Neural cell (in vitro differentiated cells): Measurements from ENCODE around the gene RANBP1. TPM values are rescaled to one million over a fixed set of nuclear protein-coding genes. Genes with fewer than 3 reads are reported as not detected.

Source experiments
- H2AFZ ChIP-seq: fragments of 200-600, 300-800 bp; sonication (generic), shearing (Covaris generic); 2 replicates; pipeline ENCODE4 v1.6.0; 2014; ENCODE audit warnings: low read depth, mild to moderate bottlenecking, antibody characterized with exemption, low read length, moderate library complexity
- H3F3A ChIP-seq: fragments of 200-600 bp; shearing (Covaris generic); 2 replicates; pipeline ENCODE4 v1.6.1; 2016; ENCODE audit warnings: mild to moderate bottlenecking, moderate library complexity, mixed read lengths, antibody characterized with exemption, low read length; ENCODE audit not compliant: insufficient read depth, poor library complexity, severe bottlenecking
- H3K27ac ChIP-seq: fragments of 200-600, 300-800 bp; sonication (generic), shearing (Covaris generic); 2 replicates; pipeline ENCODE4 v1.5.1; 2014; ENCODE audit warnings: mild to moderate bottlenecking, low read length, moderate library complexity
- H3K27me3 ChIP-seq: fragments of 300-800, 200-600 bp; sonication (generic), shearing (Covaris generic); 2 replicates; pipeline ENCODE4 v1.6.0; 2014; ENCODE audit warnings: mild to moderate bottlenecking, low read depth, low read length, moderate library complexity; ENCODE audit not compliant: insufficient read depth
- H3K36me3 ChIP-seq: fragments of 300-800, 200-600 bp; sonication (generic), shearing (Covaris generic); 2 replicates; pipeline ENCODE4 v1.5.1; 2014; ENCODE audit warnings: mild to moderate bottlenecking, antibody characterized with exemption, low read length, moderate library complexity; ENCODE audit not compliant: insufficient read depth
- H3K4me2 ChIP-seq: fragments of 300-800, 200-600 bp; sonication (generic), shearing (Covaris generic); 2 replicates; pipeline ENCODE4 v1.6.0; 2014; ENCODE audit warnings: mild to moderate bottlenecking, low read length
- H3K4me3 ChIP-seq: fragments of 300-800, 200-600 bp; sonication (generic), shearing (Covaris generic); 2 replicates; pipeline ENCODE4 v1.5.1; 2014; ENCODE audit warnings: mild to moderate bottlenecking, low read length, moderate library complexity
- H3K79me2 ChIP-seq: fragments of 200-600 bp; shearing (Covaris generic); replicated peaks from 2 replicates; pipeline ENCODE4 v1.6.0; 2014; ENCODE audit warnings: mild to moderate bottlenecking, low read length, moderate library complexity; ENCODE audit not compliant: insufficient read depth
- H3K9ac ChIP-seq: fragments of 300-800, 200-600 bp; sonication (generic), shearing (Covaris generic); 2 replicates; pipeline ENCODE4 v1.6.1; 2016; ENCODE audit warnings: mild to moderate bottlenecking, low read length, mixed read lengths
- H3K9me2 ChIP-seq: fragments of 200-600 bp; shearing (Covaris generic); 2 replicates; pipeline ENCODE4 v1.6.1; 2016; ENCODE audit warnings: mild to moderate bottlenecking, low read length, mixed read lengths; ENCODE audit not compliant: insufficient read depth
- H3K9me3 ChIP-seq: fragments of 200-600, 300-800 bp; sonication (generic), shearing (Covaris generic); 2 replicates; pipeline ENCODE4 v1.6.1; 2016; ENCODE audit warnings: mild to moderate bottlenecking, mixed run types, low read length, moderate library complexity, mixed read lengths
- H4K20me1 ChIP-seq: fragments of 200-600 bp; shearing (Covaris generic); 2 replicates; pipeline ENCODE4 v1.6.1; 2016; ENCODE audit warnings: mild to moderate bottlenecking, mixed run types; ENCODE audit not compliant: insufficient read depth
- EP300 ChIP-seq: fragments of 450-650 bp; conservative IDR thresholded peaks from 2 replicates; pipeline ENCODE4 v1.6.1; 2014; ENCODE audit warnings: antibody characterized with exemption, mild to moderate bottlenecking, moderate library complexity; ENCODE audit not compliant: poor library complexity, severe bottlenecking
- EZH2 ChIP-seq: fragments of 200-600, 300-800 bp; shearing (Covaris generic), sonication (generic); IDR thresholded peaks from 2 replicates; pipeline ENCODE4 v1.6.1; 2014; ENCODE audit warnings: antibody characterized with exemption, low read length, borderline replicate concordance, mild to moderate bottlenecking; ENCODE audit not compliant: insufficient read depth, poor library complexity, severe bottlenecking
- MXI1 ChIP-seq: fragments of 450-650 bp; conservative IDR thresholded peaks from 2 replicates; pipeline ENCODE4 v1.6.1; 2014; ENCODE audit warnings: antibody characterized with exemption, mild to moderate bottlenecking; ENCODE audit not compliant: poor library complexity, severe bottlenecking
- POLR2AphosphoS5 ChIP-seq: IDR thresholded peaks from 2 replicates; pipeline ENCODE4 v1.6.1; 2012
- RAD21 ChIP-seq: fragments of 450-650 bp; conservative IDR thresholded peaks from 2 replicates; pipeline ENCODE4 v1.6.1; 2014; ENCODE audit warnings: antibody characterized with exemption, mild to moderate bottlenecking, moderate library complexity
- SMC3 ChIP-seq: fragments of 450-650 bp; conservative IDR thresholded peaks from 2 replicates; pipeline ENCODE4 v1.6.1; 2014; ENCODE audit warnings: antibody characterized with exemption, mild to moderate bottlenecking, moderate library complexity; ENCODE audit not compliant: poor library complexity
- TAF1 ChIP-seq: IDR thresholded peaks from 2 replicates; pipeline ENCODE4 v1.6.1; 2012; ENCODE audit warnings: low read depth
- polyA plus RNA-seq: library from polyadenylated mRNA; depleted of rRNA; stranded (reverse); fragments of >200 nt; gene quantifications from 2 replicates; pipeline ENCODE4 v1.2.3, GENCODE V29; 2014
- TF ChIP-seq, protein P1 (sequence below): IDR thresholded peaks from 2 replicates; pipeline ENCODE4 v1.6.1; 2012; ENCODE audit warnings: borderline replicate concordance
- TF ChIP-seq, protein P2 (sequence below): fragments of 450-650 bp; IDR thresholded peaks from 2 replicates; pipeline ENCODE4 v1.5.1; 2014; ENCODE audit warnings: antibody characterized with exemption, mild to moderate bottlenecking, moderate library complexity; ENCODE audit not compliant: poor library complexity, severe bottlenecking

The RANBP1 gene
- polyA plus RNA-seq, 1 donor from 2014 or later, result 360 TPM

DNA sequence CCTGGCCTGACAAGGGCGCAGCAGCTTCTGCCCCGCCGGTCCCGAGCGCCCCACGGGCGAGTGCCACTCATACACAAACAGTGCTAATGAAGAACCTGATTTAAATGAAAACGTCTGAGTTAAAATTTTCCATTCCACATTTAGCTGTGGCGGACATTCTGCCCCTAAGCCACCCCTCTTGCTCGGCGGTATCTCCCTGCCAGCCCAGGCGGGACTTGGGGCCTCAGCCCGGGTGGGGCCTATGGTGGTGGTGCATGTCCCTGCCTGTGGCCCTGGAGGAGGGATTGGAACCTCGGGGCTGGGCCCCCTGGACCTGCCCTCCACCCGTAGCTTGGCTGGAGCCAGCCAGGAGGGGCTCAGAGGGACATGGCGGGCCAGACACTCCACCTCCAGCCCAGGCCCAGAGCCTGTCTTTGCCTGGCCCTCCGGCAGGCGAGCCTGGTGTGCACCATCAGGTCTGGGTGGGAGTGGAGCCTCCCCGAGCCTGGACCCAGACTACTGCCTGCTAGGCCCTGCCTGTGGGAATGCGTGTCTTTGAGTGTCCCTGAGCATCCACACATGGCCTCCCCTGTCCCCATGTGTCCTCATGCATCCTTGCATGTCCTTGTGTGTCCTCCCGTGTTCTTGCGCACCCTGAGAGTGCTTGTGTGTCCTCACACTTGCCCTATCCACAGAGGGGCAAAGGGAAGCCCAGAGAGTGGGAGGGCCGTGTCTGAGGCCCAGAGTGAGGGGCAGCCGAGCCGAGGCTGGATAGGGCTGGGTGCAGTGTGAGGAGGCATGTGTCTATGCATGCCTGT, 20.1 kb downstream of the RANBP1 start:
- Histone ChIP-seq H3K4me2 (no peak overlapping the region), H3K79me2 (no peaks in the 10 kb centered on the region), H4K20me1 (no peaks in the 10 kb centered on the region), H3K4me3 (no peak overlapping the region), H3K9ac (no peak overlapping the region), H3K36me3 (no peaks in the 10 kb centered on the region), H3F3A (no peaks in the 10 kb centered on the region), H3K27me3 (no peaks in the 10 kb centered on the region), H3K9me2 (no peaks in the 10 kb centered on the region), H2AFZ (no peak overlapping the region), H3K9me3 (no peaks in the 10 kb centered on the region), H3K27ac (no peak overlapping the region)
- TF ChIP-seq RAD21 (no peak), SMC3 (no peak), EZH2 (no peak), MXI1 (no peak), EP300 (no peak), TAF1 (no peak)
- TF ChIP-seq, protein P1, sequence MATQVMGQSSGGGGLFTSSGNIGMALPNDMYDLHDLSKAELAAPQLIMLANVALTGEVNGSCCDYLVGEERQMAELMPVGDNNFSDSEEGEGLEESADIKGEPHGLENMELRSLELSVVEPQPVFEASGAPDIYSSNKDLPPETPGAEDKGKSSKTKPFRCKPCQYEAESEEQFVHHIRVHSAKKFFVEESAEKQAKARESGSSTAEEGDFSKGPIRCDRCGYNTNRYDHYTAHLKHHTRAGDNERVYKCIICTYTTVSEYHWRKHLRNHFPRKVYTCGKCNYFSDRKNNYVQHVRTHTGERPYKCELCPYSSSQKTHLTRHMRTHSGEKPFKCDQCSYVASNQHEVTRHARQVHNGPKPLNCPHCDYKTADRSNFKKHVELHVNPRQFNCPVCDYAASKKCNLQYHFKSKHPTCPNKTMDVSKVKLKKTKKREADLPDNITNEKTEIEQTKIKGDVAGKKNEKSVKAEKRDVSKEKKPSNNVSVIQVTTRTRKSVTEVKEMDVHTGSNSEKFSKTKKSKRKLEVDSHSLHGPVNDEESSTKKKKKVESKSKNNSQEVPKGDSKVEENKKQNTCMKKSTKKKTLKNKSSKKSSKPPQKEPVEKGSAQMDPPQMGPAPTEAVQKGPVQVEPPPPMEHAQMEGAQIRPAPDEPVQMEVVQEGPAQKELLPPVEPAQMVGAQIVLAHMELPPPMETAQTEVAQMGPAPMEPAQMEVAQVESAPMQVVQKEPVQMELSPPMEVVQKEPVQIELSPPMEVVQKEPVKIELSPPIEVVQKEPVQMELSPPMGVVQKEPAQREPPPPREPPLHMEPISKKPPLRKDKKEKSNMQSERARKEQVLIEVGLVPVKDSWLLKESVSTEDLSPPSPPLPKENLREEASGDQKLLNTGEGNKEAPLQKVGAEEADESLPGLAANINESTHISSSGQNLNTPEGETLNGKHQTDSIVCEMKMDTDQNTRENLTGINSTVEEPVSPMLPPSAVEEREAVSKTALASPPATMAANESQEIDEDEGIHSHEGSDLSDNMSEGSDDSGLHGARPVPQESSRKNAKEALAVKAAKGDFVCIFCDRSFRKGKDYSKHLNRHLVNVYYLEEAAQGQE, result no peak

DNA sequence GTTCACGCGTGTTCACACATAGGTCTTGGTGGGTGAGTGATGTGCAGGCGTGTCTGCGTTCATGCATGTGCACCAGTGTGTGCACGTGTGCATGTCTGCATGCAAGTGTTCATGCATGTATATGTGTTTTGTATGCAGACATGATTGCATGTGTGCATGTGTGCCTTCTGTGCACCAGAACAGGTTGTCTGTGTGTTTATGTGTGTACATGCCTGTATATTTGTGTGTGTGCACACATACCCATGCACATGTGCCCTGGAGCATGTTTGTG, 20.6 kb downstream of the RANBP1 start:
- H3K27me3 ChIP-seq, result no peaks in the 10 kb centered on the region
- no peaks in the 10 kb centered on the region for H3K9me2 ChIP-seq
- no peaks in the 10 kb centered on the region for H3K79me2 ChIP-seq
- no peak overlapping the region for H3K4me2 ChIP-seq
- no peak overlapping the region for H3K4me3 ChIP-seq
- no peak overlapping the region for H2AFZ ChIP-seq
- no peaks in the 10 kb centered on the region for H4K20me1 ChIP-seq
- TF ChIP-seq EZH2 (no peak), SMC3 (no peak), MXI1 (no peak), POLR2AphosphoS5 (no peak), RAD21 (no peak), TAF1 (no peak), EP300 (no peak)
- TF ChIP-seq, protein P2, sequence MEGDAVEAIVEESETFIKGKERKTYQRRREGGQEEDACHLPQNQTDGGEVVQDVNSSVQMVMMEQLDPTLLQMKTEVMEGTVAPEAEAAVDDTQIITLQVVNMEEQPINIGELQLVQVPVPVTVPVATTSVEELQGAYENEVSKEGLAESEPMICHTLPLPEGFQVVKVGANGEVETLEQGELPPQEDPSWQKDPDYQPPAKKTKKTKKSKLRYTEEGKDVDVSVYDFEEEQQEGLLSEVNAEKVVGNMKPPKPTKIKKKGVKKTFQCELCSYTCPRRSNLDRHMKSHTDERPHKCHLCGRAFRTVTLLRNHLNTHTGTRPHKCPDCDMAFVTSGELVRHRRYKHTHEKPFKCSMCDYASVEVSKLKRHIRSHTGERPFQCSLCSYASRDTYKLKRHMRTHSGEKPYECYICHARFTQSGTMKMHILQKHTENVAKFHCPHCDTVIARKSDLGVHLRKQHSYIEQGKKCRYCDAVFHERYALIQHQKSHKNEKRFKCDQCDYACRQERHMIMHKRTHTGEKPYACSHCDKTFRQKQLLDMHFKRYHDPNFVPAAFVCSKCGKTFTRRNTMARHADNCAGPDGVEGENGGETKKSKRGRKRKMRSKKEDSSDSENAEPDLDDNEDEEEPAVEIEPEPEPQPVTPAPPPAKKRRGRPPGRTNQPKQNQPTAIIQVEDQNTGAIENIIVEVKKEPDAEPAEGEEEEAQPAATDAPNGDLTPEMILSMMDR, result no peak
- TF ChIP-seq, protein P1, result no peak
- no peaks in the 10 kb centered on the region for H3K9me3 ChIP-seq
- H3F3A ChIP-seq, result no peaks in the 10 kb centered on the region
- H3K36me3 ChIP-seq, result no peaks in the 10 kb centered on the region
- H3K9ac ChIP-seq, result no peak overlapping the region
- H3K27ac ChIP-seq, result no peak overlapping the region
